Thoracic aorta (tissue), 2 donors: ENCODE data around the gene NOVA2. TPM values are rescaled to one million over a fixed set of nuclear protein-coding genes. Genes with fewer than 3 reads are reported as not detected.

Experiments used
- ATAC-seq: fragments of 150-250 bp; one replicate; pipeline ENCODE4 v1.8.0; 2017; ENCODE audit warnings: low read depth; ENCODE audit not compliant: insufficient number of reproducible peaks, low FRiP score
- DNase-seq: peaks from one replicate; pipeline ENCODE4 v3.0.0-alpha.2; 2020; ENCODE audit warnings: low spot score
- H3K27ac ChIP-seq, 2 donors: fragments of 200-600 bp; sonication (generic); 1 replicate in 1 of 2; 2 replicates in 1 of 2; pipeline ENCODE4 v1.5.1; 2016; ENCODE audit warnings: mild to moderate bottlenecking in 2 of 2, moderate library complexity in 2 of 2
- H3K27me3 ChIP-seq: fragments of 200-600 bp; sonication (generic); replicated peaks from 2 replicates; pipeline ENCODE4 v1.6.0; 2016; ENCODE audit warnings: mild to moderate bottlenecking; ENCODE audit not compliant: insufficient read depth
- H3K36me3 ChIP-seq: fragments of 200-600 bp; sonication (generic); one replicate; pipeline ENCODE4 v1.5.1; 2016
- H3K4me1 ChIP-seq, 2 donors: fragments of 200-600 bp; sonication (generic); 1 replicate in 1 of 2; 2 replicates in 1 of 2; pipeline versions ENCODE4 v1.5.1 to v1.6.0; 2016; ENCODE audit warnings: low read depth in 2 of 2, mild to moderate bottlenecking in 1 of 2; ENCODE audit not compliant: control insufficient read depth in 1 of 2
- H3K4me3 ChIP-seq: fragments of 200-600 bp; sonication (generic); 2 replicates; pipeline ENCODE4 v1.5.1; 2016; ENCODE audit warnings: mild to moderate bottlenecking
- H3K9me3 ChIP-seq: fragments of 200-600 bp; sonication (generic); 2 replicates; pipeline ENCODE4 v1.5.1; 2016
- CTCF ChIP-seq: fragments of 200-600 bp; sonication (generic); IDR thresholded peaks from one replicate; pipeline ENCODE4 v1.5.1; 2019; ENCODE audit warnings: antibody characterized with exemption
- total RNA-seq, 2 donors: library from RNA; depleted of rRNA; stranded (reverse); fragments of >200 nt; gene quantifications; one replicate each; pipeline versions ENCODE4 v1.1.0 to v1.2.3, GENCODE V29; 2016

NOVA2 gene
- total RNA-seq, 2 donors from 2014 or later = 2.6 to 6.4 TPM

- no peak for DNase-seq
Observed at GRCh38 chr19:45994456-45994997, 20.9 kb upstream of the NOVA2 start.

GRCh38 chr19:45990113-45990728 is 16.6 kb upstream of the NOVA2 start:
- Histone ChIP-seq H3K27me3 (no peaks in the 10 kb centered on the region), H3K27ac (no peak overlapping the region), H3K4me3 (no peak overlapping the region), H3K36me3 (no peaks in the 10 kb centered on the region), H3K4me1 (peaks cover 3 to 5% of the 10 kb centered on the region in 2 donors), H3K9me3 (no peaks in the 10 kb centered on the region)
- TF ChIP-seq CTCF = no peak
- ATAC-seq = no peak
- DNase-seq = no peak

More at GRCh38 chr19:45994456-45994997, 20.9 kb upstream of the NOVA2 start:
- no peaks in the 10 kb centered on the region for H3K9me3 ChIP-seq
- no peak for TF ChIP-seq CTCF
- no peaks in the 10 kb centered on the region for H3K36me3 ChIP-seq
- peak overlapping the region; percentile 82 for H3K4me3 ChIP-seq
- H3K27ac ChIP-seq = no peak overlapping the region
- peaks cover 5 to 14% of the 10 kb centered on the region in 2 donors for H3K4me1 ChIP-seq
- no peaks in the 10 kb centered on the region for H3K27me3 ChIP-seq
- no peak for ATAC-seq

- no peaks in the 10 kb centered on the region for H3K9me3 ChIP-seq
- TF ChIP-seq CTCF = no peak
- H3K27ac ChIP-seq = no peak overlapping the region
- H3K4me3 ChIP-seq = no peak overlapping the region
- DNase-seq = no peak
- H3K27me3 ChIP-seq = no peaks in the 10 kb centered on the region
- no peaks in the 10 kb centered on the region for H3K36me3 ChIP-seq
- H3K4me1 ChIP-seq = no peaks in the 10 kb centered on the region
- no peak for ATAC-seq
Observed at GRCh38 chr19:45985321-45985720, 11.7 kb upstream of the NOVA2 start.

- TF ChIP-seq CTCF = no peak
- no peak for ATAC-seq
Observed at GRCh38 chr19:45981350-45981749, 7.7 kb upstream of the NOVA2 start.

GRCh38 chr19:45978156-45978555 is 4.5 kb upstream of the NOVA2 start:
- no peaks in the 10 kb centered on the region for H3K4me1 ChIP-seq
- no peaks in the 10 kb centered on the region for H3K36me3 ChIP-seq
- peaks cover 5% of the 10 kb centered on the region for H3K27me3 ChIP-seq
- ATAC-seq = no peak
- no peak overlapping the region for H3K4me3 ChIP-seq
- no peak for TF ChIP-seq CTCF
- no peaks in the 10 kb centered on the region for H3K9me3 ChIP-seq
- DNase-seq = no peak
- H3K27ac ChIP-seq = no peak overlapping the region

More at GRCh38 chr19:45981350-45981749, 7.7 kb upstream of the NOVA2 start:
- Histone ChIP-seq H3K4me1 (no peaks in the 10 kb centered on the region), H3K9me3 (no peaks in the 10 kb centered on the region), H3K27ac (no peak overlapping the region), H3K4me3 (no peak overlapping the region), H3K27me3 (no peaks in the 10 kb centered on the region), H3K36me3 (no peaks in the 10 kb centered on the region)
- no peak for DNase-seq
